Renal cortex interstitium (tissue), 11 donors: ENCODE results near the gene TSPOAP1. TPM values are rescaled to one million over a fixed set of nuclear protein-coding genes. Genes with fewer than 3 reads are reported as not detected.

ENCODE experiments used
- DNase-seq, 11 donors: peaks; one replicate each; pipeline ENCODE4 v3.0.0-alpha.2; 2013; ENCODE audit warnings: low read depth in 9 of 11, low spot score in 4 of 11; ENCODE audit errors: extremely low read depth in 1 of 11
- polyA plus RNA-seq, 3 donors: library from polyadenylated mRNA; unstranded; fragments of 120-200 nt; gene quantifications; one replicate each; pipeline ENCODE4 v1.2.1, GENCODE V29; 2013; ENCODE audit not compliant: insufficient read length in 3 of 3

Gene TSPOAP1
- polyA plus RNA-seq, 3 donors, result 46.5 to 78.4 (median 52.6) TPM

GRCh38 chr17:58311429-58311894 lies 17.1 kb downstream of the TSPOAP1 start:
- DNase-seq, result no peak

GRCh38 chr17:58310511-58311428 lies 17.8 kb downstream of the TSPOAP1 start:
- no peak for DNase-seq

GRCh38 chr17:58309918-58310259 lies 18.7 kb downstream of the TSPOAP1 start:
- DNase-seq, result no peak

GRCh38 chr17:58308985-58309917 lies 19.3 kb downstream of the TSPOAP1 start:
- DNase-seq, result no peak

DNA sequence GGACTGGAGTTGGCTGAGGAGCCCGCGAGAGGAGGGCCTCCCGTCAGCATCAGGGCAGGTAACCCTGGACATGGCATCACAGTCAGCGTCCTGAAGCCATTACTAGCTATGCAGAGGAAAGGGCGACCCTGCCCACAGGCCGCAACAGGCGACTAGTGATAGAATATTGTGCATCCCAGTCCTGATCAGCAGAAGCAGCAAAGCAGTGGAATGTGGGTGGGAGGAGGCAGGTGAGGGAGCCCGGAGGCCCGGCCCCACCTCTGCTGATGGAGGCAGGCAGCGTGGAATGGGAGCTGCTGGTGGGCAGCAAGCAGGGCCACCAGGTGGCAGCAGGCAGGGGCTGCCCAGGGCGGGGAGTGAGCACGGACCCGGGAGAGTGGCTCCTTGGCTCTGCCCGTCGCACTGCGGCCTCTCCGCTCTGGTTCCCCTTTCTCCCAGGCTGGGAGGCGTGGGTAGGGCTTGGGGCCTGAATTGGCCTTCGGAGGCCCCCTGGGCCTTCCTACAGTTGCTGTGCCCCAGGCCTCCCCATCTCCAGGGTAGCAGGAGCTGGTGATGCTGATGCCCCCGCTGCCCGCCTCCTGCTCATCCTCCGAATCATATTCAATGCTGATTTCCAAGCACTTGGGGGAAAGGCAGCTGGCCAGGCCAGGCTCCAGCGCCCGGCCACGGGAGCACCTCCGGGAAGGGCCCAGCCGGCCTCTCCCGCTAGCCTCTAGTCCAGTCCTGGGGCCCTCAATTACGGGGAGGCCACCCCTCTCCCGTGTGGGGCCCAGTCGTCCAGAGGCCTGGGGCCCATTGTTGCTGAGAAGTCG lies 20.2 kb downstream of the TSPOAP1 start:
- DNase-seq, result no peak

- no peak for DNase-seq
Measured at GRCh38 chr17:58307468-58308172, 21.0 kb downstream of the TSPOAP1 start.

DNA sequence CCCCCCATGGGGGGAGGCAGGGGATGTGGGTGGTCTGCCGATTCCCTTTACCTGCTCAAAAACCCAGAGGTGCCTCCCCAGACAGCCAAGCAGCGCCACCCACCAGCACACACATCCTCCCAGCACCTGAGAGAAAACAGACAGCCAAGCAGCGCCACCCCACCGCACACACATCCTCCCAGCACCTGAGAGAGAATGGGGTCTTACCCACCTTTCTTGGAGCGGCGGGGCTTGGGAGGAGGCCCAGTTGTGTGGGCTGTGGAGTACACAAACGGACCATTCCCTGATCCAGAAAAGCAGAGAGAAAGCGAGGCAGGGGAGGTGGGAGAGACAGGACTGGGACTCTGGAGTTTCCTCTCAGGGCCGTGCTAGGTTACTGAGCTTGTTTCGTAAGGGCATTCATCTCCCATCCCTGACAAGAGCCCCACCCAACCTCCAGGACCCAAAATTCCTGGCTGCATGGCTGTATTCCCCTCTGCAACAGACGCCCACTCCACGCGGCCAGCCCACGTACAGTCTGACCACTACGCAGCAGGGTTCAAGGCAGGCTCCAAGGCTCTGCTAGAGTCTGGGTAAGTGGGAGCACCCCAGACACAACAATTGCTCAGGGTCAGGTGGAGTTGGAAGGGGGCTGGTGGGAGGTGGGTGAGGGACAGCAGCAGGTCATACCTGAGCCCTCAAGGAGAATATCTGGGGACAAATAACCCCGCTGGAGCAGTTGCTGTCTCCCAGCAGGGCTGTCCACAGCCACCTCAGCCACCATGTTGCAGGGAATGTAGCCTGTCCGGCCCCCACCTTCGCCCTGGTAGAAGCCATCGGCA lies 22.3 kb downstream of the TSPOAP1 start:
- no peak for DNase-seq

DNA sequence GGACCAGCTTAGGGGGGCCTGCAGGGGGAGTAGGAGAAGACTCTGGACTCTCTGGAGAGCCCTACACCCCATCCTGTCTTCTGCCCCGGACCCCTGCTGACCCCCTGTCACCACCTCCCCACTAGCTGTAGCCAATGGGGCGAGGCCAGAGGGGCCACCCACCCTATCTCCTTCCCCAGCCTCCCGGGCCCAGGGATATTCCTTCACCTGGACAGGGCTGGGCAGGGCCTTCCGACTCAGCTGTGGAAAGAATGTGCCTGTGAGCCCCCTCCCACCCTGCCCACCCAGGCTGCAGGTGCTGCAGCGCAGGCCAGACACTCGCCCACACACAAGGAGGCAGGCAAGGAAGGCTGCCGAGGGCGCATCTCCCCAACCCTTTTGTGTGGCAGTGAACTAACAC lies 23.0 kb downstream of the TSPOAP1 start:
- DNase-seq, result no peak

DNA sequence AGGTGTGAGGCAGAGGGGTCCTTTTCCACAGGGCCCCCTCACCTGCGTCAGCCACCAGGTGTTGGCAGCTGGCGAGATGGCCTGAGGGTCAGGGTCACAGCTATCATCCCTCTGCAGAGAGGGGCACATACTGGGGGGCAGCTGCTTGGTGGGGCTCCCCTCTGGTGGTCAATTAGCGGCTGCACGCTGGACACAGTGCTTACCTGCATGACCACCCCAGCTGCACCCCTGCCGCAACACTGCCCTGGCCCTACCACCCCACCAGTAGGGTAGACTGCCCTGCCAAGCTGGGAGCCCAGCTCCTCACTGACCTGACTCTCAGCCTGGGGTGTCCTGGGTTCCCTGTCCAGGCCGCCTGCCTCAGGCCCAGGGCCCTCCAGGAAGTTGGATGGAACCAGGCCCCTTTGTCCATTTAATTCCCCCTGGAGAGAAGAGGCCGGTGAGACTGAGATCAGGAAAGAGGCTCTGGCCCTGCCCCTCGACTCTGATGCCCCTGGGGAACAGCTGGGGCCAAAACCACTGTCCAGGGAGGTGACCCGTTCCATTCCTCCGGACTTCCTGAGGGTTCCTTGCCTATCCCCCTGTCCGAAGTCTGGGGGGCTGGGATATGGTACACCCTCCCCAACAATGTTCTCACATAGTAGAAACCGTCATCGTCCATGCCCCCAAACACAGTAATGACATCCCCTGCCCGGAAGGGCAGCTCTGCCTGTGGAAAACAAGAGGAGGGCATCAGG lies 23.7 kb downstream of the TSPOAP1 start:
- no peak for DNase-seq

- no peak for DNase-seq
Measured at GRCh38 chr17:58303971-58304749, 24.4 kb downstream of the TSPOAP1 start.

- DNase-seq, result no peak
Measured at GRCh38 chr17:58302919-58303585, 25.5 kb downstream of the TSPOAP1 start.

DNA sequence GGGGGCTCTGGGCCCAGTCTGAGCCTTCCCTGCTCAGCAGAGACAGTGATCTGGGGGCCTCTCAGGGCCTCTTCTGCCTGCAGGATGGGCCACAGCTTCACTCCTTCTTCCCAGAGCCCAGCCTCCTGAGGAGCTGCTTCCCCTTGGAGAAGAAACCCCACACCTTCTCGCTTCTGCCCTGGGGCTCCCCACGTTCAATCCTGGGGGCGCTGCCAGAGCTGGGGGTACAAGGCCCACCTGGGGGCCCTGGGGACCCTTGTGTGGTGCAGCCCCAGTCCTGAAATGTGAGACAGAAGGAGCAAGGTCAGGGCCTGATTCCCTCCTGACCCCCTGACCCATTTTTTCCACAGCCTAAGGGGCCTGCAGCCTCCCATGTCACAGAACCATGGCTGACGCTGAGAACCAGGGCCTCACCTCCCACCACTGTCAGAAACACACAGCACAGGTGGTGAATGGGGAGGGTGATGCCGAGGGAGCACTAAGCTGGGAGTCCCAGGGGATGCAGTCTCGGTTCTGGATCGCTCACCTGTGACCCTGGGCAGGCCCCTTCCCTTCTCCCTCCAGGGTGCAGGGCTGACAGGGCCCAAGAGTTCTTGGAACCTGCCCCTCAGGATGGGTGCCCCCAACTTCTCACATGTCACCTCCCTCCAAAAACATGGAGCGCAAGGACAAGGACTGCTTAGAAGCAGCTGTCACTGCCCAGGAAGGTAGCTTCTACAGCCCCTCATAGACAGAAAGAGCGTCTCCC lies 26.2 kb downstream of the TSPOAP1 start:
- no peak for DNase-seq

GRCh38 chr17:58301504-58302150 lies 27.0 kb downstream of the TSPOAP1 start:
- no peak for DNase-seq

DNA sequence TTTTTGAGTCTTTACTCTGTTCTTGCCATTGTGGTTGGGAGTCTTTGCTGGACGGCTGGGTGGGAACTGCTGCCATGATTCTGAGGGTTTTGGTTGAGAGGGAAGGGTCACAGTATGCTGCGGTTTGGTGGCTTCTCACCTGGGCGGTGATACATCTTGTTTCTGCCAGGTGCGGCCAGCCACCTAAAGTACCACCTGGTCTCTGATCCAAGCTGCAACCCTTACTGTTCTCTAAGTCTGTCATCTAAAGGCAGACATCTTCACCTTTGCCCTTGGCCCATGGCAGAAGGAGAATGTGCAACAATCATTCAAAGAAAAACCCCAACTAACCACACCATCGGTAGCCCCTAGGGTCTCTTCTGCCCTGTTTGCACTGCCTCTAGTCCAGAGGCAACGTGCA lies 28.3 kb downstream of the TSPOAP1 start:
- DNase-seq, result no peak

DNA sequence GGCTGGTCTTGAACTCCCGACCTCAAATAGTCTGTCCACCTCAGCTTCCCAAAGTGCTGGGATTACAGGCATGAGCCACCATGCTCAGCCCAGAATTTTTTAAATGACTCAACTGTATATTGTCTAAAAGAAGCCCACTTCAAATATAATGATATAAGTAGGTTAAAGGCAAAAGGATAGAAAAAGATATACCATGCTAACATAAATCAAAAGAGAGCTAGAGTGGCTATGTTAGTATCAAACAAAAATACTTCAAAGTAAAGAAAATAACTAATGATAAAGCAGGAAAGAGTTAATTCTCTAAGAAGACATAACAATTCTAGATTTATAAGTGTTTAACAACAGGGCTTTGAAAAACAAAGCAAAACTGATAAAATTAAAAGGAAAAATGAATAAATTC lies 34.6 kb downstream of the TSPOAP1 start:
- DNase-seq, result no peak
